ENCODE measurements around the gene GPHA2. TPM values are rescaled to one million over a fixed set of nuclear protein-coding genes. Genes with fewer than 3 reads are reported as not detected.
A peak's percentile ranks its signal among the peaks of the same experiment; 100 is the strongest.
"Not testable (repeated sequence)": the region's sequence is repeated elsewhere in the genome, so short reads cannot be mapped to it uniquely, and the experiment has no call there.

The GPHA2 gene, protein sequence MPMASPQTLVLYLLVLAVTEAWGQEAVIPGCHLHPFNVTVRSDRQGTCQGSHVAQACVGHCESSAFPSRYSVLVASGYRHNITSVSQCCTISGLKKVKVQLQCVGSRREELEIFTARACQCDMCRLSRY
- polyA plus RNA-seq (2011; rRNA removed) (not detected in 2 replicates), polyA minus RNA-seq (2011; rRNA and poly(A)+ RNA removed) (not detected in 2 replicates)

DNA sequence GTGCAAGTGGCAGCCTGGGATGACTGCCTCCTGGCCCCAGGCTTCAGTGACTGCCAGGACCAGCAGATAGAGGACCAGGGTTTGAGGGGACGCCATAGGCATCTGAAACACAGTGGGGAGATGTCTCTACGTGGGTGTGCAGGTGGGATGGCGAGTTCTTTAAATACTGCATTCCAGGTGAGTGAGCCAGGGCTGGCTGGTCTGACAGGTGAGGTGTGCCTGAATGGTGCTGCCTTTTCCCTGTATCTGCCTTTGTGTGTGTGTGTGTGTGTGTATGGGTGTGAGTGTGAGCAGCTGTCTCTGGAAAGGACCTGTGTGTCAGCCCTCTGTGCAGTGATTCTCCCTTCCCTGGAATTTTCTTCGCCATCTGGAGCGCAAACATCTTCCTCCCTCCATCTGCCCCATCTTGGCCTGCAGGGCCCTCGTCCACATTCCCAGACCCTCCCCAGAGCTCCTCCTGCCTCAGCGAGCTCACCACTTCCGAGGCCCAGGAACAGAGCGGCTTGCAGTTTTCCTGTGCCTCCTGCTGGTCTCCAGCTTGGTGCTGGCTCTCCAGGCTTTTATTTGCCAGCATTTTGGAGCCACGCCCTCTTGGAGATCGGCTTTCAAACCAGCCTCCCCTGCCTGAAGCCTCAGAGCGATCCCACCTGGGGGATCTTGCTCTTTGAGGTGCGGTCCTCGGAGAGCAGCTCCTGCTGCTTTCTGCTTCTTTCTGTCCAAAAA is at the start of gene GPHA2:
Gene GPHA2, minus strand, starts transcription at position 535 of the 723 bp plus-strand sequence. Its CDS starts 433 bp downstream, at position 102.
- Histone ChIP-seq H3K27me3 (ENCODE audit: control insufficient read depth, insufficient read depth, low read length) (peaks cover 3% of the 10 kb centered on the region), H3K9me3 (ENCODE audit: control insufficient read depth, insufficient read depth, low read length) (no peaks in the 10 kb centered on the region), H3K4me3 (ENCODE audit: low read depth, low read length) (no peak within 1 kb of the TSS), H3K27ac (ENCODE audit: low read depth, low read length) (peak within 1 kb of the TSS; percentile 21)
- TF ChIP-seq, protein P1, sequence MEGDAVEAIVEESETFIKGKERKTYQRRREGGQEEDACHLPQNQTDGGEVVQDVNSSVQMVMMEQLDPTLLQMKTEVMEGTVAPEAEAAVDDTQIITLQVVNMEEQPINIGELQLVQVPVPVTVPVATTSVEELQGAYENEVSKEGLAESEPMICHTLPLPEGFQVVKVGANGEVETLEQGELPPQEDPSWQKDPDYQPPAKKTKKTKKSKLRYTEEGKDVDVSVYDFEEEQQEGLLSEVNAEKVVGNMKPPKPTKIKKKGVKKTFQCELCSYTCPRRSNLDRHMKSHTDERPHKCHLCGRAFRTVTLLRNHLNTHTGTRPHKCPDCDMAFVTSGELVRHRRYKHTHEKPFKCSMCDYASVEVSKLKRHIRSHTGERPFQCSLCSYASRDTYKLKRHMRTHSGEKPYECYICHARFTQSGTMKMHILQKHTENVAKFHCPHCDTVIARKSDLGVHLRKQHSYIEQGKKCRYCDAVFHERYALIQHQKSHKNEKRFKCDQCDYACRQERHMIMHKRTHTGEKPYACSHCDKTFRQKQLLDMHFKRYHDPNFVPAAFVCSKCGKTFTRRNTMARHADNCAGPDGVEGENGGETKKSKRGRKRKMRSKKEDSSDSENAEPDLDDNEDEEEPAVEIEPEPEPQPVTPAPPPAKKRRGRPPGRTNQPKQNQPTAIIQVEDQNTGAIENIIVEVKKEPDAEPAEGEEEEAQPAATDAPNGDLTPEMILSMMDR (IDR thresholded peaks at IDR 0.05; ENCODE audit: low read depth, low read length) = peak; percentile 20; the same call in 1 of the 2 replicates
- CTCF ChIA-PET = interaction anchor here (1.1 kb wide), 1 partner anchor 47 kb away, joined by 3 read pairs; no protein-coding TSS in a partner anchor
- no peak for DNase-seq (ENCODE audit: low read depth, low spot score)
- POLR2A ChIA-PET = no interaction called here

DNA sequence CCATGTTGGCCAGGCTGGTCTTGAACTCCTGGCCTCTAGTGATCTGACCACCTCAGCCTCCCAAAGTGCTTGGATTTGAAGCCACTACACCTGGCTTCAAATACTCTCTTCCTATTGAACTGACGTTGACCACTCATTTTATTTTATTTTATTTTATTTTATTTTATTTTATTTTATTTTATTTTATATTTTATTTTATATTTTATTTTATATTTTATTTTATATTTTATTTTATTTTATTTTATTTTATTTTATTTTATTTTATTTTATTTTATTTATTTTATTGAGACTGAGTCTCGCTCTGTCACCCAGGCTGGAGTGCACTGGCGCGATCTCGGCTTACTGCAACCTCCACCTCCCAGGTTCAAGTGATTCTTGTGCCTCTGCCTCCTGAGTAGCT is 47.6 kb upstream of the GPHA2 start:
- CTCF ChIA-PET; H3K9me3 ChIP-seq (ENCODE audit: control insufficient read depth, insufficient read depth, low read length); H3K4me3 ChIP-seq (ENCODE audit: low read depth, low read length); DNase-seq (ENCODE audit: low read depth, low spot score); H3K27ac ChIP-seq (ENCODE audit: low read depth, low read length); H3K27me3 ChIP-seq (ENCODE audit: control insufficient read depth, insufficient read depth, low read length): not testable (repeated sequence)
- POLR2A ChIA-PET = interaction anchor here (0.6 kb wide), 1 partner anchor 1632 kb away, joined by 3 read pairs; no protein-coding TSS in a partner anchor

DNA sequence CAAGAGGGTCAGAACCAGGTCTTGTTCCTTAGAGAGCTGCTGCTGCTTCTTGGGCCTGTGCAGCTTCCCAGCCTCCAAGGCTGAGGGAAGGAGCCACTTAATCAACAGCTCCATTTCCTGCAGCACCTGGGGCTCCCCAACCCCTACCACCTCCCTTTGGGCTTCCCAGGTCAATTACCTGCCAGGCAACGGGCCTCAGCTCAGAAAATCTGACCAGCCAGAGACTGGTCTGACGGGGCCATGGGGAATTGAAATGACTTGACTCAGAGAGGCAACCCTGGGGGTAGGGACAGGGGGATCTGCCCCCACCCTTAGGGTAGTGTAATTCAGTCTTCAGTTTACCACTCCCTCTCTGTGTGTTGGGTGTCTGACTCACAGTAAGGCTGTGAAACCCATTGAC is 41.0 kb upstream of the GPHA2 start:
- TF ChIP-seq, protein P1 (IDR thresholded peaks at IDR 0.05; ENCODE audit: low read depth, low read length) = no peak
- no peak overlapping the region for H3K4me3 ChIP-seq (ENCODE audit: low read depth, low read length)
- DNase-seq (ENCODE audit: low read depth, low spot score) = no peak
- no peak overlapping the region for H3K27ac ChIP-seq (ENCODE audit: low read depth, low read length)
- no peaks in the 10 kb centered on the region for H3K27me3 ChIP-seq (ENCODE audit: control insufficient read depth, insufficient read depth, low read length)
- peaks cover 3% of the 10 kb centered on the region; the same call in 1 of the 2 replicates for H3K9me3 ChIP-seq (ENCODE audit: control insufficient read depth, insufficient read depth, low read length)
- ChIA-PET CTCF (interaction anchor here (0.6 kb wide), 1 partner anchor 39 kb away, joined by 6 read pairs; no protein-coding TSS in a partner anchor), POLR2A (no interaction called here)

DNA sequence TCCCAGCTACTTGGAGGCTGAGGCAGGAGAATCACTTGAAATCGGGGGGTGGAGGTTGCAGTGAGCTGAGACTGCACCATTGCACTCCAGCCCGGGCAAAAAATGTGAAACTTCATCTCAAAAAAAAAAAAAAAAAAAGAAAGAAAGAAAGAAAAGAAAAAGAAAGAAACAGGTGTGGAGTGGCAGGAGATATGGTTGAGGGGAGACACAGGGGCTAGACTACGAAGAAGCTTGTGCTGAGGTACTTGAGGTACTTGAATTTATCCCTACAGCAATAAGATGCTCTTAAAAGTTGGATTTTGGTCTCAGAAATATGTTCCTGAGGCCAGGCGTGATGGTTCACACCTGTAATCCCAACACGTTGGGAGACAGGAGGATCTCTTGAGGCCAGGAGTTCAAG is 38.4 kb upstream of the GPHA2 start:
- Histone ChIP-seq H3K27ac (ENCODE audit: low read depth, low read length) (no peak overlapping the region), H3K4me3 (ENCODE audit: low read depth, low read length) (no peak overlapping the region), H3K27me3 (ENCODE audit: control insufficient read depth, insufficient read depth, low read length) (no peaks in the 10 kb centered on the region), H3K9me3 (ENCODE audit: control insufficient read depth, insufficient read depth, low read length) (peaks cover 8% of the 10 kb centered on the region; the same call in 1 of the 2 replicates)
- DNase-seq (ENCODE audit: low read depth, low spot score) = no peak
- POLR2A ChIA-PET = interaction anchor here (0.7 kb wide), 1 partner anchor 144 kb away, joined by 3 read pairs; no protein-coding TSS in a partner anchor
- CTCF ChIA-PET = no interaction called here
- TF ChIP-seq, protein P1 (IDR thresholded peaks at IDR 0.05; ENCODE audit: low read depth, low read length) = no peak

DNA sequence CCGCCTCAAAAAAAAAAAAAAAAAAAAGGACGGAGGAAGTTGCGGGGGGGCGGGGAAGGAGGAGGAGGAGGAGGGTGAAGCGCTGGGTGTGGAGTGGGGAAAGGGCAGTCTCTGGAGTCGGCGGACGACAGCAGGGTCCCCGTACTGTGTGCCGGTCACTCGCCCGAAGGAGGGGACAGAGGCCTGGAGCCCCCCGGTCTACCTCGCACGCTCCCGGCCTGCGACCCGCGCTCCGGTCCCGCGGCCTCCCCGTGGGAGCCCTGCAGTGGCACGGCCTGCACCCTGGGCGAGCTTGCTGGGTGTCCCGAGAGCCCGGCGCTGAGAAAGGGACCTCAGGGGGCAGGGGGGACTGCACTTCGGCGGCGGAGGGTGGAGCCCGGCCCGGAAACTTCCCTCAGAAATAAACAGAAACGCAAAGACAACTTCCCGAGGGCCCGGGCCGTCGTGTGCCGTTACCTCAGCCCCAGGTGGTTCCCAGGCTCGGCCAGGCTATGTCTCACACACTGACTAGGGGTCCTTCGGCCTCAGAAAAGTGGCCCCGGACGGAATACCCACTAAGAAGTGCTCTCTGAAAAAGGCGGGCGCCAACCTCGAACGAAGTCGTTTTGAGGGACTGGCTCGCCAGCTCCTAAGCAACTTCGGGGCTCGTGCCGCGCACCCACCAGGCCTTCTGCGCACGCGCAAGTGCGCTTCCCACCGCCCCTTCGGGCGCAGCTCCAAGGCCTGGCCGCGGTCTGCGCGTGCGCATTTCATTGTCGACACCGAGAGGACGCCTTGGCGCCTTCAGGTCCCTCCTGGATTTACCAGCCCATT is 35.9 kb upstream of the GPHA2 start, which contains the start of gene MAJIN:
Gene MAJIN, minus strand, starts transcription at position 688 of the 813 bp plus-strand sequence. CDS start 12,703 bp downstream, outside the sequence.
- DNase-seq (ENCODE audit: low read depth, low spot score) = peak; percentile 30
- TF ChIP-seq, protein P1 (IDR thresholded peaks at IDR 0.05; ENCODE audit: low read depth, low read length) = no peak
- CTCF ChIA-PET = interaction anchor here (0.7 kb wide), 1 partner anchor 25 kb away, joined by 4 read pairs; the partner anchor contains the start of gene BATF2
- Histone ChIP-seq H3K4me3 (ENCODE audit: low read depth, low read length) (peak within 1 kb of the TSS; percentile 45), H3K9me3 (ENCODE audit: control insufficient read depth, insufficient read depth, low read length) (peaks cover 8% of the 10 kb centered on the region; the same call in 1 of the 2 replicates), H3K27me3 (ENCODE audit: control insufficient read depth, insufficient read depth, low read length) (no peaks in the 10 kb centered on the region), H3K27ac (ENCODE audit: low read depth, low read length) (no peak within 1 kb of the TSS)
- POLR2A ChIA-PET = interaction anchor here (0.6 kb wide), 1 partner anchor 1318 kb away, joined by 4 read pairs; the partner anchor contains the start of gene YIF1A

Data from AG04450 (cell line).